Measurements from ENCODE around the gene KIF5B. TPM values are rescaled to one million over a fixed set of nuclear protein-coding genes. Genes with fewer than 3 reads are reported as not detected.

The KIF5B gene
- total RNA-seq, 1 experiment from 2014 or later = 70.5 TPM

DNA sequence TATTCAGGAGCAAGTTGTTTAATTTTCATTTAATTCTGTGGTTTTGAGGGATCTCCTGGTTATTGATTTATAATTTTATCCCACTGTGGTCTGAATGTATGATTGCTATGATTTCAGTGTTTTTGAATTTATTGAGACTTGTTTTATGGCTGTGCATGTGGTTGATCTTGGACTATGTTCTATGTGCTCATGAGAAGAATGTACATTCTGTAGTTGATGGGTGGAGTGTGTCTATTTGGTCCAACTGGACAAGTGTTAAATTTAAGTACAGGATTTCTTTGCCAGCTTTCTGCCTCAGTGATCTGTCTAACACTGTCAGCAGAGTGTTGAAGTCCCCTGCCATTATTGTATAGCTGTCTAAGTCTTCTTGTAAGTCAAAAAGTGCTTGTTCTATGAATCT, 34.8 kb upstream of the KIF5B start:
- no peaks in the 10 kb centered on the region for H3K9me3 Mint-ChIP-seq
- no peak overlapping the region for H3K4me2 ChIP-seq (ENCODE audit: insufficient read depth, insufficient read length, low read length)
- H3K27me3 ChIP-seq (ENCODE audit: insufficient read depth, low read length) = no peaks in the 10 kb centered on the region
- no peak overlapping the region for H2BK15ac ChIP-seq (ENCODE audit: low read depth, low read length)
- H3K27ac Mint-ChIP-seq = no peak overlapping the region
- H3K56ac ChIP-seq (ENCODE audit: insufficient read length, low read depth, low read length) = no peak overlapping the region
- no peak overlapping the region for H3T11ph ChIP-seq (ENCODE audit: low read length)
- H3K14ac ChIP-seq (ENCODE audit: insufficient read depth, low read length) = no peak overlapping the region
- H3K4me1 ChIP-seq (ENCODE audit: insufficient read depth, low read length) = no peaks in the 10 kb centered on the region
- no peaks in the 10 kb centered on the region for H3K79me2 ChIP-seq (ENCODE audit: insufficient read depth, low read length)
- no peaks in the 10 kb centered on the region for H3K23me2 ChIP-seq (ENCODE audit: insufficient read length, low read depth, low read length, poor library complexity, severe bottlenecking)
- no peaks in the 10 kb centered on the region for H3K79me1 ChIP-seq (ENCODE audit: insufficient read depth, low read depth, low read length, poor library complexity, severe bottlenecking)
- H3K18ac ChIP-seq (ENCODE audit: insufficient read length, low read depth, low read length) = no peak overlapping the region
- no peak overlapping the region for H2BK12ac ChIP-seq (ENCODE audit: insufficient read length, low read depth, low read length)
- H2BK120ac ChIP-seq (ENCODE audit: low read depth, low read length, poor library complexity, severe bottlenecking) = no peak overlapping the region
- no peak overlapping the region for H3K4me3 Mint-ChIP-seq
- no peak overlapping the region for H2AK5ac ChIP-seq (ENCODE audit: insufficient read length, low read length)
- H3K23ac ChIP-seq (ENCODE audit: insufficient read length, low read depth, low read length) = no peak overlapping the region
- no peak overlapping the region for H4K8ac ChIP-seq (replicated peaks; ENCODE audit: insufficient read length, low read depth, low read length)
- no peaks in the 10 kb centered on the region for H3K9me3 ChIP-seq (ENCODE audit: control insufficient read depth, low read depth, low read length)
- H3K4me1 Mint-ChIP-seq = no peaks in the 10 kb centered on the region
- H2BK5ac ChIP-seq (ENCODE audit: insufficient read length, low read length) = no peak overlapping the region
- DNase-seq = no peak
- no peaks in the 10 kb centered on the region for H3K27me3 Mint-ChIP-seq (ENCODE audit: low read depth)
- no peak overlapping the region for H2AFZ ChIP-seq (ENCODE audit: low read length)
- no peaks in the 10 kb centered on the region for H3K36me3 Mint-ChIP-seq (ENCODE audit: insufficient read depth in 1 of 3, low read depth in 3 of 3)
- no peak overlapping the region for H4K5ac ChIP-seq (ENCODE audit: insufficient read length, low read depth, low read length)
- no peak overlapping the region for H2BK20ac ChIP-seq (ENCODE audit: low read depth, low read length, poor library complexity, severe bottlenecking)
- H3K9ac ChIP-seq (ENCODE audit: extremely low read depth, insufficient read length, low read length) = no peak overlapping the region
- no peaks in the 10 kb centered on the region for H4K20me1 ChIP-seq (ENCODE audit: control insufficient read depth, insufficient read depth, insufficient read length)
- H3K4ac ChIP-seq (ENCODE audit: low read depth, low read length) = no peak overlapping the region
- no peak overlapping the region for H3K27ac ChIP-seq (ENCODE audit: insufficient read length, low read depth, low read length)
- TF ChIP-seq, protein P1, sequence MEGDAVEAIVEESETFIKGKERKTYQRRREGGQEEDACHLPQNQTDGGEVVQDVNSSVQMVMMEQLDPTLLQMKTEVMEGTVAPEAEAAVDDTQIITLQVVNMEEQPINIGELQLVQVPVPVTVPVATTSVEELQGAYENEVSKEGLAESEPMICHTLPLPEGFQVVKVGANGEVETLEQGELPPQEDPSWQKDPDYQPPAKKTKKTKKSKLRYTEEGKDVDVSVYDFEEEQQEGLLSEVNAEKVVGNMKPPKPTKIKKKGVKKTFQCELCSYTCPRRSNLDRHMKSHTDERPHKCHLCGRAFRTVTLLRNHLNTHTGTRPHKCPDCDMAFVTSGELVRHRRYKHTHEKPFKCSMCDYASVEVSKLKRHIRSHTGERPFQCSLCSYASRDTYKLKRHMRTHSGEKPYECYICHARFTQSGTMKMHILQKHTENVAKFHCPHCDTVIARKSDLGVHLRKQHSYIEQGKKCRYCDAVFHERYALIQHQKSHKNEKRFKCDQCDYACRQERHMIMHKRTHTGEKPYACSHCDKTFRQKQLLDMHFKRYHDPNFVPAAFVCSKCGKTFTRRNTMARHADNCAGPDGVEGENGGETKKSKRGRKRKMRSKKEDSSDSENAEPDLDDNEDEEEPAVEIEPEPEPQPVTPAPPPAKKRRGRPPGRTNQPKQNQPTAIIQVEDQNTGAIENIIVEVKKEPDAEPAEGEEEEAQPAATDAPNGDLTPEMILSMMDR (conservative IDR thresholded peaks at IDR 0.05) = no peak
- no peak overlapping the region for H4K91ac ChIP-seq (ENCODE audit: insufficient read length, low read depth, low read length)

Measured in H9 (cell line).